HepG2 (cell line): ENCODE data around the gene ERCC2. TPM values are rescaled to one million over a fixed set of nuclear protein-coding genes. Genes with fewer than 3 reads are reported as not detected.

Experiments
- ATAC-seq: fragments of 200-7000 bp; cut with Tn5 transposase; 3 replicates; pipeline ENCODE4 v1.9.1; 2020; ENCODE audit warnings: mild to moderate bottlenecking, moderate library complexity
- BruUV-seq: library from RNA; stranded (reverse); fragments of 400-500 nt; replicated peaks from 2 replicates; lab custom pipeline; 2021; lab: Mats Ljungman, UMichigan
- CTCF ChIA-PET: fragments of 300-600 bp; formaldehyde crosslinking; extraction: SDS; loops from one replicate; lab custom pipeline; 2021; ENCODE audit warnings: low total read pairs, inconsistent platforms, low intra/inter-chr PET ratio; lab: Yijun Ruan, JAX
- POLR2A ChIA-PET: fragments of 350-600 bp; sonication (Branson Sonifier 250); formaldehyde crosslinking; loops from one replicate; lab custom pipeline; 2020; ENCODE audit warnings: antibody characterized with exemption, inconsistent platforms; lab: Yijun Ruan, JAX
- DNase-seq: peaks from one replicate; pipeline ENCODE4 v3.0.0-alpha.2; 2015; ENCODE audit warnings: low spot score
- FAIRE-seq: peaks from 3 replicates; lab custom pipeline; 2011; peaks lifted over from hg19 to GRCh38; lab: Jason Lieb, UNC
- H2AFZ ChIP-seq: one replicate; pipeline ENCODE4 v1.6.1; 2011; ENCODE audit warnings: low read length, inconsistent platforms
- H3K27ac ChIP-seq: fragments of 300-600 bp; 3 replicates; pipeline ENCODE4 v1.8.0; 2011; ENCODE audit warnings: mixed run types, mild to moderate bottlenecking, mixed read lengths, low read length, inconsistent platforms; ENCODE audit not compliant: insufficient read depth; ENCODE audit errors: extremely low read length
- H3K27me3 ChIP-seq, 2 experiments: fragments of 200-600 bp in 1 of 2; 2 replicates in 1 of 2; 3 replicates in 1 of 2; pipeline versions ENCODE4 v1.6.0 to v1.8.0; 2011; ENCODE audit warnings: low read length in 2 of 2, mild to moderate bottlenecking in 2 of 2, moderate library complexity in 2 of 2, inconsistent platforms in 1 of 2; ENCODE audit not compliant: insufficient read depth in 2 of 2, control insufficient read depth in 1 of 2
- H3K36me3 ChIP-seq, 2 experiments: fragments of 200-600 bp in 1 of 2; replicated peaks in 1 of 2; 2 replicates in 1 of 2; 3 replicates in 1 of 2; pipeline versions ENCODE4 v1.5.1 to v1.8.0; 2011; ENCODE audit warnings: low read length in 2 of 2, inconsistent platforms in 1 of 2; ENCODE audit not compliant: insufficient read depth in 2 of 2, control insufficient read depth in 1 of 2
- H3K4me1 ChIP-seq: 2 replicates; pipeline ENCODE4 v1.5.1; 2012; ENCODE audit warnings: low read length, inconsistent platforms; ENCODE audit not compliant: insufficient read depth
- H3K4me2 ChIP-seq: 2 replicates; pipeline ENCODE4 v1.6.0; 2011; ENCODE audit warnings: low read depth, low read length, inconsistent platforms
- H3K4me3 ChIP-seq, 3 experiments: fragments of 200-600 bp in 1 of 3; sonication (generic), shearing (Covaris generic) in 1 of 3; replicated peaks in 1 of 3; 2 replicates each; pipeline ENCODE4 v1.5.1; 2011 to 2016; ENCODE audit warnings: low read length in 3 of 3, inconsistent platforms in 2 of 3, low read depth in 2 of 3, mild to moderate bottlenecking in 2 of 3, control low read depth in 1 of 3, mixed read lengths in 1 of 3; ENCODE audit not compliant: insufficient read depth in 1 of 3
- H3K79me2 ChIP-seq: one replicate; pipeline ENCODE4 v1.6.1; 2011; ENCODE audit warnings: low read length, inconsistent platforms; ENCODE audit not compliant: insufficient read depth
- H3K9ac ChIP-seq: 2 replicates; pipeline ENCODE4 v1.6.0; 2011; ENCODE audit warnings: mild to moderate bottlenecking, low read depth, low read length, inconsistent platforms; ENCODE audit not compliant: insufficient read depth
- H3K9me3 ChIP-seq: 2 replicates; pipeline ENCODE4 v1.5.1; 2012; ENCODE audit warnings: mild to moderate bottlenecking, low read length
- H4K20me1 ChIP-seq: 2 replicates; pipeline ENCODE4 v1.6.0; 2011; ENCODE audit warnings: inconsistent platforms, mild to moderate bottlenecking, low read length, moderate library complexity; ENCODE audit not compliant: insufficient read depth
- AGO1 ChIP-seq: fragments of 200-400 bp; formaldehyde crosslinking; IDR thresholded peaks from 2 replicates; pipeline ENCODE4 v1.6.1; 2017; ENCODE audit warnings: mild to moderate bottlenecking, low read depth, low read length, moderate library complexity; ENCODE audit not compliant: poor library complexity, severe bottlenecking
- AGO2 ChIP-seq: fragments of 200-400 bp; formaldehyde crosslinking; optimal IDR thresholded peaks from 2 replicates; pipeline ENCODE3; 2017; ENCODE audit warnings: mild to moderate bottlenecking, low read depth, low read length, moderate library complexity
- DNMT1 ChIP-seq: sonication (generic); formaldehyde crosslinking; IDR thresholded peaks from 2 replicates; pipeline ENCODE4 v1.5.1; 2020; ENCODE audit warnings: mild to moderate bottlenecking, missing genetic modification reagents
- ELF4 ChIP-seq: sonication (generic); formaldehyde crosslinking; IDR thresholded peaks from 2 replicates; pipeline ENCODE4 v1.5.0; 2020; ENCODE audit warnings: missing genetic modification reagents, mild to moderate bottlenecking, moderate library complexity, borderline replicate concordance
- FUBP1 ChIP-seq: sonication (generic); formaldehyde crosslinking; IDR thresholded peaks from 2 replicates; pipeline ENCODE4 v1.5.1; 2020; ENCODE audit warnings: missing genetic modification reagents, mild to moderate bottlenecking, borderline replicate concordance
- HNRNPL ChIP-seq: fragments of 200-400 bp; formaldehyde crosslinking; IDR thresholded peaks from 2 replicates; pipeline ENCODE4 v1.6.1; 2017; ENCODE audit warnings: mild to moderate bottlenecking, low read depth, low read length
- MAF1 ChIP-seq: sonication (generic); formaldehyde crosslinking; IDR thresholded peaks from 2 replicates; pipeline ENCODE4 v1.5.0; 2020; ENCODE audit warnings: missing genetic modification reagents, borderline replicate concordance
- PHF5A ChIP-seq: IDR thresholded peaks from one replicate; pipeline ENCODE4 v1.6.1; 2018; ENCODE audit warnings: low read depth, missing genetic modification reagents; ENCODE audit not compliant: unreplicated experiment
- POLR2G ChIP-seq: fragments of 200-400 bp; formaldehyde crosslinking; IDR thresholded peaks from 2 replicates; pipeline ENCODE4 v1.6.1; 2018; ENCODE audit warnings: mild to moderate bottlenecking, low read depth, low read length, moderate library complexity
- REST ChIP-seq, 2 experiments: IDR thresholded peaks; 2 replicates each; pipeline ENCODE4 v1.6.1; 2011 to 2012; ENCODE audit warnings: low read length in 2 of 2, borderline replicate concordance in 1 of 2, low read depth in 1 of 2, mild to moderate bottlenecking in 1 of 2, moderate library complexity in 1 of 2
- STAT6 ChIP-seq: sonication (generic); formaldehyde crosslinking; IDR thresholded peaks from 2 replicates; pipeline ENCODE4 v1.4.0; 2020; ENCODE audit warnings: missing genetic modification reagents, mild to moderate bottlenecking, borderline replicate concordance
- ZNF317 ChIP-seq: sonication (generic); formaldehyde crosslinking; IDR thresholded peaks from 2 replicates; pipeline ENCODE4 v1.5.0; 2020; ENCODE audit warnings: mild to moderate bottlenecking, missing genetic modification reagents
- WGBS: methylation state at CpG from one replicate; pipeline ENCODE4 v1.1.6; 2017; ENCODE audit warnings: low lambda C conversion rate; 5-methylcytosine and 5-hydroxymethylcytosine counted together
- in situ Hi-C: cut with HindIII; loops from 2 replicates; pipeline ENCODE4 v1.10.0; 2017; ENCODE audit warnings: low pct_unique_long_range_greater_than_20kb; ENCODE audit not compliant: extremely low pct_ligation_motif_present
- intact Hi-C: fragments of 100-400 bp; cut with micrococcal nuclease; formaldehyde crosslinking; loops from one replicate; pipeline ENCODE4 v1.10.0; 2022; ENCODE audit not compliant: unreplicated experiment
- polyA plus RNA-seq, 8 experiments: library from polyadenylated mRNA; depleted of rRNA in 3 of 8; stranded (reverse) in 7 of 8; unstranded in 1 of 8; fragments of >200 nt; fragmentation: Illumina TruSeq in 4 of 8; extraction: Trizol in 4 of 8; gene quantifications; 2 replicates each; pipeline versions ENCODE4 v1.2.1 to v1.2.3, GENCODE V29; 2011 to 2016; ENCODE audit warnings: low read depth in 4 of 8, missing spikeins in 1 of 8, mixed read lengths in 1 of 8; ENCODE audit not compliant: insufficient read depth in 1 of 8
- total RNA-seq, 5 experiments: library from RNA; depleted of rRNA; stranded (reverse); fragments of >200 nt; fragmentation: Illumina TruSeq; extraction: Trizol; gene quantifications; 2 replicates each; pipeline ENCODE4 v1.2.3, GENCODE V29; 2016; ENCODE audit warnings: low read depth in 1 of 5

The ERCC2 gene
- total and polyA plus RNA-seq, 2 of the 13 experiments (the other 11 are each of a cell fraction or from before 2014, with no cell fraction given) = 25.4 to 49.2 TPM

GRCh38 chr19:45391346-45391745 lies 21.0 kb upstream of the ERCC2 start (continued):
- TF ChIP-seq FUBP1 (no peak), STAT6 (CRISPR knock-in tag) (no peak), MAF1 (CRISPR knock-in tag) (no peak)

GRCh38 chr19:45385392-45386221 lies 15.2 kb upstream of the ERCC2 start:
- ChIA-PET POLR2A (no interaction called here), CTCF (no interaction called here)
- Histone ChIP-seq H3K9ac (no peak overlapping the region), H3K27ac (no peak overlapping the region), H4K20me1 (no peaks in the 10 kb centered on the region), H3K4me2 (no peak overlapping the region), H2AFZ (no peak overlapping the region), H3K27me3 (no peaks in the 10 kb centered on the region), H3K36me3 (no peaks in the 10 kb centered on the region), H3K4me1 (no peaks in the 10 kb centered on the region), H3K4me3 (no peak overlapping the region), H3K9me3 (no peaks in the 10 kb centered on the region), H3K79me2 (no peaks in the 10 kb centered on the region)
- TF ChIP-seq ELF4 (CRISPR knock-in tag) (no peak), DNMT1 (CRISPR knock-in tag) (0 out of 2 replicates have a peak, but pooled peaks have one; percentile 33), ZNF317 (CRISPR knock-in tag) (no peak), REST (IDR thresholded peaks at IDR 0.05; ENCODE audit: borderline replicate concordance in 1 of 2, low read depth in 1 of 2, low read length in 2 of 2) (no peak), POLR2G (0 out of 2 replicates have a peak, but pooled peaks have one; percentile 23), HNRNPL (0 out of 2 replicates have a peak, but pooled peaks have one; percentile 53), PHF5A (CRISPR knock-in tag) (no peak), AGO1 (peak; percentile 55), AGO2 (peak; percentile 70)
- intact Hi-C loops (no loop called here), in situ Hi-C loops (no loop called here)
- 91% methylated on average over 52 of the region's 75 CpGs for WGBS
- BruUV-seq = no TSS peak
- no peak for FAIRE-seq
- no peak for ATAC-seq
- DNase-seq = no peak
